GM18870 (cell line): ENCODE results near the gene EMB.
A peak's percentile ranks its signal among the peaks of the same experiment; 100 is the strongest.
"Not testable (repeated sequence)": the region's sequence is repeated elsewhere in the genome, so short reads cannot be mapped to it uniquely, and the experiment has no call there.

Source experiments
- ATAC-seq: cut with Tn5 transposase; IDR thresholded peaks from one replicate; pipeline ENCODE4 v1.9.1; 2021; ENCODE audit warnings: moderate library complexity; ENCODE audit not compliant: unreplicated experiment

Gene EMB

DNA sequence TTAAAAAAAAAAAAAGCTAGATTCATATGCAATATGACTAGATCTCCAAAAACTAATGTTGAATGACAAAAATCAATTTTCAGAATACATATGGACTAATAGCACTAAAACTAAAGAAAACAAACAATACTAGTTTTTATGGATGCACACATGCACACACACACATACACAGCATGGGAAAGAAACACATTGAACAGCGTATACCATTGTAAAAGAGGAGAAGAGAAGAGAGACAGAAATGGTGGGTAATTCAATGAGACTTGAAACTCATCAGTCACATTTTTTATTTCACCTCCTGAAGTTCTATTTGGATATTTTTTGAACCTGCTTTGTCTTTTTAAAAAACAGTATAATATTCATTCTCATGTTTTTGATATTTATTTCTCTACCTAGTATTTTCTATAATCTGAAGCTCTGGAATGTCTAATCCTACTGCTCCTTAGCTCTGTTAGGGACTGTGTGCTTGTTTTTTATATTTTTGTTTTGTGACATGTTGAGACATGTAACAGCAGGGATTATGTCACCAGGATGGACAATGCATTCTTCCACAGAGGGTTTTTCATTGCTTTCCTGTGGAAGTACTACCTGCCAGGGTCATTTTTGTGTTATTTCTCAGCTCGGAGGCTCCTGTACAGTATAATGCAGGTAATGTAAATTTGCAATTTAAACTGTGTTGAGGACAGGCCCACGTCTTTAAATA is 17.8 kb downstream of the EMB start:
- not testable (repeated sequence) for ATAC-seq

DNA sequence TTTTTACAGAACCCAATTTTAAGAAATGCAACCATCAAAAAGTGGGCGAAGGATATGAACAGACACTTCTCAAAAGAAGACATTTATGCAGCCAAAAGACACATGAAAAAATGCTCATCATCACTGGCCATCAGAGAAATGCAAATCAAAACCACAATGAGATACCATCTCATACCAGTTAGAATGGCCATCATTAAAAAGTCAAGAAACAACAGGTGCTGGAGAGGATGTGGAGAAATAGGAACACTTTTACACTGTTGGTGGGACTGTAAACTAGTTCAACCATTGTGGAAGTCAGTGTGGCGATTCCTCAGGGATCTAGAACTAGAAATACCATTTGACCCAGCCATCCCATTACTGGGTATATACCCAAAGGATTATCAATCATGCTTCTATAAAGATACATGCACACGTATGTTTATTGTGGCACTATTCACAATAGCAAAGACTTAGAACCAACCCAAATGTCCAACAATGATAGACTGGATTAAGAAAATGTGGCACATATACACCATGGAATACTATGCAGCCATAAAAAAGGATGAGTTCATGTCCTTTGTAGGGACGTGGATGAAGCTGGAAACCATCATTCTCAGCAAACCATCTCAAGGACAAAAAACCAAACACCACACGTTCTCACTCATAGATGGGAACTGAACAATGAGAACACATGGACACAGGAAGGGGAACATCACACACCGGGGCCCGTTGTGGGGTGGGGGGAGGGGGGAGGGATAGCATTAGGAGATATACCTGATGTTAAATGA is 19.7 kb downstream of the EMB start:
- ATAC-seq = not testable (repeated sequence)

DNA sequence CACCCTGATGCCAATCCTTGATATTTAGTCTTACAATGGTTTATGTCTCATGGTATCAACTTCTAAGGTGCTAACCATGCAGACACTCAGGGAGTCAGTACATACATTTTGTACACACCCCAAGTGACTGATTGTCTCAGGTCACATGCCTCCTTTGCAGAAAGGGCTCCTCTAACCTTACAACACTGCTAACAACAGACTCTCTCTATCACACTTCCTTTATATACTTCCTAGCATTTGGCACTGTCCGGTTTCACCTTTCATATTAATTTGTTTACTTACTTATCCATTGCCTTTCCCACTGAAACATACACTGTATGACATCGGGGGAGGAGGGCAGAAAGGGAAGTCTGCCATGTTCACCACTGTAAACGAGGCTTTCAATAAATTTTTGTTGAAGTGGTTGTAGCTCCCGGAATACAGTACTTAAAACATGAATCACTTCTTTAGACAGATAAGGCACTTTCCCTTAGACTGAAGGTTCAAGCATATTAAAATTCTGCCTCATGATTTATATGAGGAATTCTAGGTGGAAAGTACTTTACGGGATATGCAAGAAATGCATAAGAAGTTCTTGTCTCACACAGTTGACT is 20.6 kb downstream of the EMB start:
- ATAC-seq = no peak

DNA sequence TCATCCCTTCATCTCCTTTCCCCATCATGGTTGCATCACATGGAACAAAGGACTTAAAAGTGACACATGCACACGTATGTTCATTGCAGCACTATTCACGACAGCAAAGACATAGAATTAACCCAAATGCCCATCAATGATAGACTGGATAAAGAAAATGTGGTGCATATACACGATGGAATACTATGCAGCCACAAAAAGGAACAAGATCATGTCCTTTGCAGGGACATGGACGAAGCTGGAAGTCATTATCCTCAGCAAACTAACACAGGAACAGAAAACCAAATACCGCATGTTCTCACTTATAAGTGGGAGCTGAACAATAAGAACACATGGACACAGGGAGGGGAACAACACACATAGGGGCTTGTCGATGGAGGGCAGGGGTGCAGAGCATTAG is 21.4 kb downstream of the EMB start:
- not testable (repeated sequence) for ATAC-seq

DNA sequence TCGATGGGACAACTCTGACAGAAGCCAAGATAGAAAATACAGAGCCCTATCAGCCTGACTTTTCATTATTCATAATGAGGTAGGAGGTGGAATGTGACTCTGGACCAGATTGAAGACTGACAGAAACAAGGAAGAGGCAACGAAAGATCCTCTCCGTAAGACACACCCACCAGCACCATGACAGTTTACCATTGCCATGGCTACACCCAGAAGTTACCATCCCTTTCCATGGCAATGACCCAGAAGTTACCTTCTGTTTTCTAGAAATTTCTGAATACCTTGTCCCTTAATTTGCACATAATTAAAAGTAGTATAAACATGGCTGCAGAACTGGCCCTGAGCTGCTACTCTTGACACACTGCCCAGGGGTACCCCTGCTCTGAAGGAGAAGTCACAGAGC is 24.5 kb downstream of the EMB start:
- not testable (repeated sequence) for ATAC-seq

DNA sequence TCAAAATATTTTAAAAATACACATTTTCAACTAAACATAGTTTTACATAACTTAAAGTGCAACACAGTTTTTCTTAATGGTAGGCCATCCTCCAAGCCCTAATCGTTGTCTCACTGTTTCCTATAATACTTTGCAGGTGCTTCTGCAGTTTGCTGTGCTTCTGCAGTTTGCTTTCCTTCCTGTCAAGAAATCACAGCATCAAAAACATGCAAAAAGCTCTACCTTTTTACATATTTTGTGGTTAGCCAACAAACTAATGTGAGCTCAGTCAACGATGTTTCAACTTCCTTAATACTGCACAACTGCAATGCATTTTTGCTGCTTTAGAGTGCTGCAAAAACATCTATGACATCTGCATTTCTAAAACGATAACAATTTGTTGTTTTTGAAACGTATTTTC is 25.2 kb downstream of the EMB start:
- ATAC-seq = peak; percentile 94

DNA sequence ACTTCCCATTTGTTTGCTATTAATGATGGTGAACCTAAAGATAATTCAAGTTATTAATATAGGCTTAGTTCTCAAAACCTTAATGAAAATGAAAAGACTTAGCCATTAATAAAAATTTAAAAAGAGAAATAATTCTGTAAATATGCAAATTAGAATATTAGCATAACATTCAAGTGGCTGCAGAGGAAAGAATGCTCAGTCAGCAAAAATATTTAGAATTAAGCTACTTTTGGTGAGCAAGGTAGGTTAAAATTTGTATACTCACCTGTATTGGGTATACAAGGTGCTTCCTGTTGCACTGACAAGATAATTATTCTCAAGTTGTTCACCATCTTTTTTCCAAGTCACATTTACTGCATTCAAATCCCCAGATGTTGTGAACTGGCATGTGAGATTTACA is 30.2 kb downstream of the EMB start:
- ATAC-seq = not testable (repeated sequence)

DNA sequence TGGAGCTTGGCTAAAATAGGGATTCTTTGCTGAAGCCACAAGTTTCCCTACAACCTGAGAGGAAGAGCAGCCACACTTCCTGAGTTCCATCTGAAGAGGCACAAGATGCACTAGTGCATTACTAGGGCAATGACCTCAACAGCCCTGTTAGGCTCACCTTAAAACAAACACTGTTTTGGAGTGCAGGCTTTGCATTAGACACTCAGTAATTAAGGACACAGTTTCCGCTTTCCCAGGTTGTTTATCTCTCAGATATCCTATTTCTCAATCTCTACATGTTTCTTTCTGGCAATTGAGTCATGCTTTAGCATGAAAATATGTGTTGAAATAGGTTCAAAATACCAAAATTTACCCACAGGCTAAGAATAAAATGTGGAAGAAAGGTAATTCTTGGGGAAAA is 34.2 kb downstream of the EMB start:
- ATAC-seq = no peak

DNA sequence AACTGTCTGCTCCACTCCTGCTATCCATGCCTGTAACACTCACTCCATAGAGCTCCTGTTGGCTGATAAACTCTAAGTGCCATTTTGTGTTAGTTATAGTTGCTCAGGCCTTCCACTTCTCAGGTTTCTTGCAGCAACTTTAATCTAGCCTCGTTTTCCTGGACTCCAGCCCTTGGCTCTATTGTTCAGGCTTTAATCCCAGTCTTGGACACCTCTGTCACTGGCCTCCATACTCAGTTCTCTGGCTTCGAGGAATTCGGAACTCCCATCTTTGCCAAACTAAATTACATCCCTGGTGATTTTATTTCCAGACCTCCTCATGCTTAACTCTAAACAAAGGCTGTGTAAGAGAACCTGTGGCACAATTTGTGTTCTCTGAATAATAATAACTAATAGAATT is 39.8 kb downstream of the EMB start:
- ATAC-seq = no peak

DNA sequence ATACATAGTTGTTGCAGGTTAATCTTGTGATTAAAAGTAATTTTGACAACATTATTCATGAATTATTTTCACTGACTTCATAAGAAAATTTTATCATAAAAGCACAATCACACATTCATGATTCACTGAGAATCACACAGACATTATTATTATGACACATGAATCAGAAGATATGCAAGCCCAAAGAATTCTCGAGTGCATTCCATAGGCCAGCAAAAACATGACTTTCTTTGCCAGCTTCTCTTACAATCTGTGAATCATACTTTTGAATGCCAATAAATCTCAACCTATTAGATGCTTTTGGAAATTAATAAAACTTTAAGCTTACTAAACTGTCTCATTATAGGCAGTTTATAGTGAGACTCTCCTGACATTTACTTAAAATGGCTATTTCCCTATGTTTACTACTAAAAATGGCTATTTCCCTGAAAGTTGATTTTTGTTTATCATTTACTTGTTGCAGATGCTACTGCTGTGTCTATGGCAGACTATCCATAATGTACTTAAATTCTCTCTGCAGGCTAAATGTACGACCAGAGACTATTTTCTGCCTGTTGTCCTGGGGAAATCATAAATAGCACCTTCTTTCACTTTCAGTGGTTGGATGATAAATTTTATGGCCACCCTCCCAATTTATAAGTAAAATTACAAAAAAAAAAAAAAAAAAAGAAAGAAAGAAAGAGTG is 47.0 kb downstream of the EMB start:
- not testable (repeated sequence) for ATAC-seq

DNA sequence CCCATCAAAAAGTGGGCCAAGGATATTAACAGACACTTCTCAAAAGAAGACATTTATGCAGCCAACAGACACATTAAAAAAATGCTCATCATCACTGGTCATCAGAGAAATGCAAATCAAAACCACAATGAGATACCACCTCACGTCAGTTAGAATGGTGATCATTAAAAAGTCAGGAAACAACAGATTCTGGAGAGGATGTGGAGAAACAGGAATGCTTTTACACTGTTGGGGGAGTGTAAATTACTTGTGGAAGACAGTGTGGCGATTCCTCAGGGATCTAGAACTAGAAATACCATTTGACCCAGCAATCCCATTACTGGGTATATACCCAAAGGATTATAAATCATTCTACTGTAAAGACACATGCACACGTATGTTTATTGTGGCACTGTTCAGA is 48.8 kb downstream of the EMB start:
- not testable (repeated sequence) for ATAC-seq

DNA sequence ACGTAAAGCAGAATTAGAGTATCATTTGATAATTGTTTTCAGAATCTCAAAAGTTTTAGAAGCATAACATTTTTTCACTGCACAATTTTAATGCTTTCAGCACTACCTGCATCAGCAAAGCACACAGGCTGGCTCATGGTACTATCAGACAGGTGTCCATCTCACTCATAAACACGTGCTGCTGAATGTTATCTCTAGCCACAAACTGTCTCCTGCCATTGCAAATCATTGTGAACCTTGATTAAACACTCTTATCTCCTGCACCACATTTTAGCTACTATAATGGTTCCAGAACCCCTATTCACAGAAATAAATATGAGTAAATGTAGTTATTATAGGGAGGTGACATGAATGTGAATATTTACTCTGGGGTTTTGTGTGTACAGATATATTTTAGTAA is 56.7 kb downstream of the EMB start:
- ATAC-seq = not testable (repeated sequence)

DNA sequence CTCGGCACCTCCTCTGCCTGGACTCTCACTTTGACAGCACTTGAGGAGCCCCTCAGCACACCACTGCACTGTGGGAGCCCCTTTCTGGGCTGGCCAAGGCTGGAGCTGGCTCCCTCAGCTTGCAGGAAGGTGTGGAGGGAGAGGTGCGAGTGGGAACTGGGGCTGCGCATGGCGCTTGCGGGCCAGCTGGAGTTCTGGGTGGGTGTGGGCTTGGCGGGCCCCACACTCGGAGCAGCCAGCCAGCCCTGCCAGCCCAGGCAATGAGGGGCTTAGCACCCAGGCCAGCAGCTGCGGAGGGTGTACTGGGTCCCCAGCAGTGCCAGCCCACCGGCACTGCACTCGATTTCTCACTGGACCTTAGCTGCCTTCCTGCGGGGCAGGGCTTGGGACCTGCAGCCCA is 64.4 kb downstream of the EMB start:
- not testable (repeated sequence) for ATAC-seq

DNA sequence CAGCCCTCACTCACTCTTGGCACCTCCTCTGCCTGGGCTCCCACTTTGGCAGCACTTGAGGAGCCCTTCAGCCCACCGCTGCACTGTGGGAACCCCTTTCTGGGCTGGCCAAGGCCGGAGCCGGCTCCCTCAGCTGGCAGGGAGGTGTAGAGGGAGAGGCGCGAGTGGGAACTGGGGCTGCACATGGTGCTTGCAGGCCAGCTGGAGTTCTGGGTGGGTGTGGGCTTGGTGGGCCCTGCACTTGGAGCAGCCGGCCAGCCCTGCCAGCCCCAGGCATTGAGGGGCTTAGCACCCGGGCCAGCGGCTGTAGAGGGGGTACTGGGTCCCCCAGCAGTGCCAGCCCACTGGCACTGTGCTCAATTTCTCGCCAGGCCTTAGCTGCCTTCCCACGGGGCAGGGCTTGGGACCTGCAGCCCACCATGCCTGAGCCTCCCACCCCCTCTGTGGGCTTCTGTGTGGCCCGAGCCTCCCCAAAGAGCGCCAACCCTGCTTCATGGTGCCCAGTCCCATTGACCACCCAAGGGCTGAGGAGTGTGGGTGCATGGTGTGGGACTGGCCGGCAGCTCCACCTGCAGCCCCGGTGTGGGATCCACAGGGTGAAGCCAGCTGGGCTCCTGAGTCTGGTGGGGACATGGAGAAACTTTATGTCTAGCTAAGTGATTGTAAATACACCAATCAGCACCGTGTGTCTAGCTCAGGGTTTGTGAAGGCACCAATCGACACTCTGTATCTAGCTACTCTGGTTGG is 71.6 kb downstream of the EMB start:
- ATAC-seq = not testable (repeated sequence)

DNA sequence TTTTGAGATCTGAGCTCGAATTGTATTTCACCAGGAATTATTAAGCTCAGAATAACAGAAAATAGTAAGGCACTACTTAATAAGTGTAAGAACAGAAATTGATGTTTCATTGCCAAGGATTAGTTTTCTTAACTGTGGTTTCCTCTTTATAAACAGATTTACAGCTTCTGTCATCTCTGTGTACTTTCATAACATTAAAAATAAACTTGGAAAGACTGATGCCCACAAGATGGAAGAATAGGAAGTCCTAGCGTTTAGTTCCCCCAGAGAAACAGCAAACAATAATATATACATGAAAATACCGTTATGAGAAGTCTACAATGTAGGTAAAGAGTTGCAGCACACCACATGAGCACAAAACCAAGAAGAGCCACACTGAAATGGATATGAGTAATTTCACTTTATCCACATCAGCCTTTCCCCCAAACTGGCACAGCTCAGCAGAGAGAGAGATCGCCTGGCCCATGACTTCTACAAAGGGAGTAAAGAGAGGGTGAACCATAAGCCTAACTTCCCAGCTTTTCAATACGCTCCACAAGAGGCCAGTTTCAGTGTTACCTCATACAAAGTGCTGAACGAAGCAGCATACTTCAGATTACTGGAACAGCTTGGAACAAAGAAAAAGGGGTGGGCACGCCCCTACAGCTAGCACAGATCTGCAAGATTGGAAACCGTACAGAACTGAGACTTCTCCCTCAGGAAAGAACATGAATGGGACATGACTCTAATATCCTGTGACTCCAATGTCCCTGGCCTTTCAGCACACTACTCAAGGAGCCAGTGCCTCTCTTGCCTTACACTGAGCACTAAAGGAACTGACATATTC is 75.4 kb downstream of the EMB start:
- ATAC-seq = no peak

DNA sequence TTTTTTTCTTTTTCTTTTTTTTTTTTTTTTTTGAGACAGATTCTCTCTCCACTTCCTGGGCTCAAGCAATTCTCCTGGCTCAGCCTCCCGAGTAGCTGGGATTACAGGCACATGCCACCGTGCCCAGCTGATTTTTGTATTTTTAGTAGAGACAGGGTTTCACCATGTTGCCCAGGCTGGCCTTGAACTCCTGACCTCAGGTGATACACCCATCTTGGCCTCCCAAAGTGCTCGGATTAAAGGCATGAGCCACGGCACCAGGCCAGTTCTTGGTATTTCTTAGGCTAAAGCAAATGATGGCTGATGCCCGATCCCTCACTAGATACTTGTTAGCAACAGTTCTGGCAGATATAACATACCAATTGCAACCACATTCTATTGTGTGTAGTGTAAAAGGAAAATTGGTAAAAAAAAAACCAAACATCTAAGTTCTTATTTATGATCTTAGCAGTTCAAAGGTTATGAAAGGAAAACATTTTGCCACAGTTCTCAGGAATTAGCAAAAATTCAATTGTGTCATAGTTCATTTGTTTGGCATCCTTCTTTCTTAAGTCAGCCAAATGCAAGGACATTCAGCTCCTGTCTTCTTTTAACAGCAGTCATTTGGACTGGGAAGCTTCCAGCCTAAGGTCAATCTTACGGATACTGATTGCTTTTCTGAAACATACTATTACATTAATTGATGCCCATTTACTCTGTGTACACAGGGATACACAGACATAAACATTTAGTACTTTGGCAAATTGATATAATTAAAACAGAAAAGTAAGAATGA is 76.4 kb downstream of the EMB start:
- not testable (repeated sequence) for ATAC-seq

DNA sequence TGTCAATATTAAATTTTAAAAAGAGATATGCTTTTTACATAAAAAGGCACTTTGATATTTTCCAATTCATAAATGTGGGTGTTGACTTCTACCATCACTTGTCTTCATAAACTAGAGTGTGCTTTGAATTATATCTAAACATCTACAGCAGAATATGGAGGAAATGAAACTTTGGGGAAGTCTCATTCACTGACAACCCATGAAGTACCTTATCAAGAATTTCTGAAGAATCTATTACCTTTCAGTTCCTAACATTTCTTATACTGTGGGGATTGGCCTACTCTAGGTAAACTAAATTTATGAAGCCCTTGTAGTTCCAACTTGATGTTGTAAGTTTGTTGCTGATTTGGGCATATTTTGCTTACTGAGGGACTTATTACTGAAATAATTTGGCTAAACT is 81.9 kb downstream of the EMB start:
- ATAC-seq = no peak

DNA sequence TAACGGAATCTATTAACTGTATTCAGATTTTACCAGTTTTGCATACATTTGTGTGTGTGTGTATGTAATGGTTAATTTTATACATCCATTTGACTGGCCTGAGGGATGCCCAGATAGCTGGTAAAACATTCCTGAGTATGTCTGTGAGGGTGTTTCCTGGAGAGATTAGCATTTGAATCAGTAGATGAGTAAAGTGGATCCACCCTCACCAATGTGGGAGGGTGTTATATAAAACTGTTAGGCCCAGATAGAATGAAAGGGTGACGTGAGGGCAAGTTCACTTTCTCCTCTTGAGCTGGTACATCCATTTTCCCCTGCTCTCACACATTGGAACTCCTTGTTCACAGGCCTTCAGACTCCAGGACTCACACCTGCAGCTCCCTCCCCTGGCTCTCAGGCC is 88.7 kb downstream of the EMB start:
- ATAC-seq = no peak
